ENCODE measurements around the gene ALKAL2.

ALKAL2 gene

GRCh38 chr2:269356-270030, 18.4 kb downstream of the ALKAL2 start:
- no peak for DNase-seq

GRCh38 chr2:268323-268722, 19.6 kb downstream of the ALKAL2 start:
- no peak for DNase-seq

GRCh38 chr2:264493-265468, 23.1 kb downstream of the ALKAL2 start, which contains the start of gene ACP1:
ACP1 (plus strand) TSS chr2:264947; CDS start chr2:264965, 18 bp downstream.
- peak; percentile 95 to 96 for DNase-seq

- peak; percentile 47 to 72 for DNase-seq
Measured at GRCh38 chr2:263774-264492, 24.0 kb downstream of the ALKAL2 start, which contains the start of gene SH3YL1. SH3YL1 (minus strand) TSS chr2:264032; CDS start chr2:263984, 48 bp downstream.

- no peak for DNase-seq
Measured at GRCh38 chr2:263022-263738, 24.7 kb downstream of the ALKAL2 start.

- DNase-seq: no peak
Measured at GRCh38 chr2:262117-262516, 25.8 kb downstream of the ALKAL2 start.

- DNase-seq: no peak
Measured at GRCh38 chr2:260507-261161, 27.3 kb downstream of the ALKAL2 start.

GRCh38 chr2:259789-260331, 28.0 kb downstream of the ALKAL2 start:
- DNase-seq: no peak

- DNase-seq: no peak
Measured at GRCh38 chr2:258933-259332, 29.0 kb downstream of the ALKAL2 start.

- DNase-seq: no peak
Measured at GRCh38 chr2:257842-258241, 30.0 kb downstream of the ALKAL2 start.

- DNase-seq: no peak
Measured at GRCh38 chr2:257429-257828, 30.5 kb downstream of the ALKAL2 start.

GRCh38 chr2:256094-256493, 31.8 kb downstream of the ALKAL2 start:
- DNase-seq: no peak

GRCh38 chr2:255195-255594, 32.7 kb downstream of the ALKAL2 start:
- no peak for DNase-seq

GRCh38 chr2:254241-254640, 33.6 kb downstream of the ALKAL2 start:
- DNase-seq: no peak

GRCh38 chr2:253202-253638, 34.7 kb downstream of the ALKAL2 start:
- no peak for DNase-seq

GRCh38 chr2:252001-252602, 35.8 kb downstream of the ALKAL2 start:
- DNase-seq: no peak

GRCh38 chr2:249538-250042, 38.3 kb downstream of the ALKAL2 start:
- no peak for DNase-seq

- no peak for DNase-seq
Measured at GRCh38 chr2:248724-249123, 39.2 kb downstream of the ALKAL2 start.

- peak; percentile 21 to 65 for DNase-seq
Measured at GRCh38 chr2:246489-247144, 41.3 kb downstream of the ALKAL2 start.

GRCh38 chr2:244547-244946, 43.3 kb downstream of the ALKAL2 start:
- no peak for DNase-seq
